HEK293 (cell line): ENCODE measurements around the gene NCKAP5.

ENCODE experiments used
- CTCF ChIA-PET: fragments of 350-600 bp; formaldehyde crosslinking; extraction: SDS; loops from one replicate; lab custom pipeline; 2021; ENCODE audit warnings: antibody characterized with exemption; lab: Yijun Ruan, JAX
- POLR2A ChIA-PET: fragments of 300-600 bp; formaldehyde crosslinking; extraction: SDS; loops from one replicate; lab custom pipeline; 2020; ENCODE audit warnings: antibody characterized with exemption, inconsistent platforms; lab: Yijun Ruan, JAX
- H3K27ac ChIP-seq: fragments of 200-500 bp; sonication (Bioruptor generic); 2 replicates; pipeline ENCODE4 v1.5.1; 2014; ENCODE audit warnings: low read depth, low read length, control low read depth, inconsistent platforms; ENCODE audit errors: extremely low read depth
- H3K36me3 ChIP-seq, 2 experiments: fragments of 200-500 bp in 1 of 2; sonication (Bioruptor generic) in 1 of 2; 1 replicate in 1 of 2; 2 replicates in 1 of 2; pipeline ENCODE4 v1.5.1; 2014 to 2017; ENCODE audit warnings: inconsistent platforms in 2 of 2, low read length in 2 of 2; ENCODE audit not compliant: control insufficient read depth in 2 of 2, insufficient read depth in 1 of 2
- H3K4me1 ChIP-seq: fragments of 200-500 bp; sonication (Bioruptor generic); 2 replicates; pipeline ENCODE4 v1.5.1; 2014; ENCODE audit warnings: mild to moderate bottlenecking, low read length, inconsistent platforms; ENCODE audit not compliant: control insufficient read depth, insufficient read depth
- H3K4me3 ChIP-seq: 2 replicates; pipeline ENCODE4 v1.5.1; 2011; ENCODE audit warnings: low read depth, mild to moderate bottlenecking, control low read depth, low read length, moderate library complexity
- H3K9me3 ChIP-seq: fragments of 200-500 bp; sonication (Bioruptor generic); 2 replicates; pipeline ENCODE4 v1.5.1; 2014; ENCODE audit warnings: low read depth, low read length, inconsistent platforms; ENCODE audit not compliant: control insufficient read depth, insufficient read depth
- EGR2 ChIP-seq: fragments of 450-650 bp; formaldehyde crosslinking; IDR thresholded peaks from 2 replicates; pipeline ENCODE4 v1.5.1; 2016; ENCODE audit warnings: low read depth, missing biosample characterization, missing genetic modification characterization
- HOXC10 ChIP-seq: sonication (generic); formaldehyde crosslinking; IDR thresholded peaks from 2 replicates; pipeline ENCODE4 v1.8.1; 2023; ENCODE audit warnings: mild to moderate bottlenecking, missing genetic modification reagents
- HOXD13 ChIP-seq: sonication (generic); formaldehyde crosslinking; IDR thresholded peaks from 2 replicates; pipeline ENCODE4 v1.8.0; 2022; ENCODE audit warnings: missing genetic modification reagents, borderline replicate concordance
- IKZF3 ChIP-seq: fragments of 450-650 bp; IDR thresholded peaks from 2 replicates; pipeline ENCODE4 v1.5.0; 2018; ENCODE audit warnings: missing biosample characterization, mild to moderate bottlenecking, missing genetic modification characterization, moderate library complexity
- OVOL3 ChIP-seq: fragments of 450-650 bp; formaldehyde crosslinking; IDR thresholded peaks from 2 replicates; pipeline ENCODE4 v1.5.1; 2016; ENCODE audit warnings: missing biosample characterization, missing genetic modification characterization
- TCF7L2 ChIP-seq: IDR thresholded peaks from 2 replicates; pipeline ENCODE4 v1.6.1; 2011; ENCODE audit warnings: low read depth, mild to moderate bottlenecking, inconsistent platforms, low read length, moderate library complexity, borderline replicate concordance
- WT1 ChIP-seq: fragments of 450-650 bp; formaldehyde crosslinking; IDR thresholded peaks from 2 replicates; pipeline ENCODE4 v1.5.1; 2016; ENCODE audit warnings: missing biosample characterization, missing genetic modification characterization
- YY1 ChIP-seq: fragments of 450-650 bp; formaldehyde crosslinking; IDR thresholded peaks from 2 replicates; pipeline ENCODE4 v1.5.1; 2018; ENCODE audit warnings: missing biosample characterization, missing genetic modification characterization
- ZBTB21 ChIP-seq: fragments of 450-650 bp; formaldehyde crosslinking; IDR thresholded peaks from 2 replicates; pipeline ENCODE4 v1.5.1; 2017; ENCODE audit warnings: missing biosample characterization, missing genetic modification characterization
- ZFP37 ChIP-seq: fragments of 450-650 bp; formaldehyde crosslinking; IDR thresholded peaks from 2 replicates; pipeline ENCODE4 v1.5.1; 2016; ENCODE audit warnings: missing biosample characterization, missing genetic modification characterization
- ZNF155 ChIP-seq: fragments of 450-650 bp; formaldehyde crosslinking; IDR thresholded peaks from 2 replicates; pipeline ENCODE4 v1.5.1; 2016; ENCODE audit warnings: missing biosample characterization, missing genetic modification characterization
- ZNF223 ChIP-seq: fragments of 450-650 bp; formaldehyde crosslinking; IDR thresholded peaks from 2 replicates; pipeline ENCODE4 v1.5.1; 2016; ENCODE audit warnings: missing biosample characterization, missing genetic modification characterization
- ZNF23 ChIP-seq: fragments of 450-650 bp; formaldehyde crosslinking; IDR thresholded peaks from 2 replicates; pipeline ENCODE4 v1.5.1; 2016; ENCODE audit warnings: missing biosample characterization, missing genetic modification characterization, borderline replicate concordance
- ZNF280D ChIP-seq: fragments of 450-650 bp; formaldehyde crosslinking; IDR thresholded peaks from 2 replicates; pipeline ENCODE4 v1.5.1; 2016; ENCODE audit warnings: missing biosample characterization, missing genetic modification characterization
- ZNF292 ChIP-seq: fragments of 450-650 bp; formaldehyde crosslinking; IDR thresholded peaks from 2 replicates; pipeline ENCODE4 v1.5.1; 2016; ENCODE audit warnings: low read depth, missing biosample characterization, missing genetic modification characterization, borderline replicate concordance
- ZNF350 ChIP-seq: fragments of 450-650 bp; formaldehyde crosslinking; IDR thresholded peaks from 2 replicates; pipeline ENCODE4 v1.5.0; 2017; ENCODE audit warnings: missing biosample characterization, mild to moderate bottlenecking, missing genetic modification characterization
- ZNF366 ChIP-seq: fragments of 450-650 bp; formaldehyde crosslinking; conservative IDR thresholded peaks from 2 replicates; pipeline ENCODE4 v1.5.1; 2016; ENCODE audit warnings: missing biosample characterization, missing genetic modification characterization
- ZNF501 ChIP-seq: fragments of 450-650 bp; formaldehyde crosslinking; IDR thresholded peaks from 2 replicates; pipeline ENCODE4 v1.5.1; 2016; ENCODE audit warnings: missing biosample characterization, missing genetic modification characterization
- ZNF548 ChIP-seq: fragments of 450-650 bp; formaldehyde crosslinking; IDR thresholded peaks from 2 replicates; pipeline ENCODE4 v1.5.1; 2016; ENCODE audit warnings: missing biosample characterization, missing genetic modification characterization
- ZNF580 ChIP-seq: fragments of 450-650 bp; formaldehyde crosslinking; IDR thresholded peaks from 2 replicates; pipeline ENCODE4 v1.5.1; 2016; ENCODE audit warnings: missing biosample characterization, missing genetic modification characterization
- ZNF600 ChIP-seq: fragments of 450-650 bp; formaldehyde crosslinking; IDR thresholded peaks from 2 replicates; pipeline ENCODE4 v1.5.1; 2016; ENCODE audit warnings: missing biosample characterization, missing genetic modification characterization
- ZNF623 ChIP-seq: fragments of 450-650 bp; formaldehyde crosslinking; IDR thresholded peaks from 2 replicates; pipeline ENCODE4 v1.5.1; 2016; ENCODE audit warnings: missing biosample characterization, missing genetic modification characterization
- ZNF629 ChIP-seq: fragments of 450-650 bp; formaldehyde crosslinking; IDR thresholded peaks from 2 replicates; pipeline ENCODE4 v1.5.1; 2017; ENCODE audit warnings: missing biosample characterization, missing genetic modification characterization
- ZNF654 ChIP-seq: fragments of 450-650 bp; formaldehyde crosslinking; IDR thresholded peaks from 2 replicates; pipeline ENCODE4 v1.5.1; 2016; ENCODE audit warnings: low read depth, missing biosample characterization, missing genetic modification characterization
- ZNF658 ChIP-seq: fragments of 450-650 bp; formaldehyde crosslinking; IDR thresholded peaks from 2 replicates; pipeline ENCODE4; 2016; ENCODE audit warnings: missing biosample characterization, missing genetic modification characterization
- ZNF670 ChIP-seq: fragments of 450-650 bp; formaldehyde crosslinking; IDR thresholded peaks from 2 replicates; pipeline ENCODE4 v1.5.1; 2016; ENCODE audit warnings: missing biosample characterization, missing genetic modification characterization, low read depth
- ZNF776 ChIP-seq: fragments of 450-650 bp; formaldehyde crosslinking; IDR thresholded peaks from 2 replicates; pipeline ENCODE4 v1.5.0; 2017; ENCODE audit warnings: missing biosample characterization, missing genetic modification characterization, borderline replicate concordance
- ZNF792 ChIP-seq: fragments of 450-650 bp; formaldehyde crosslinking; IDR thresholded peaks from 2 replicates; pipeline ENCODE4 v1.5.1; 2016; ENCODE audit warnings: missing biosample characterization, missing genetic modification characterization
- ZSCAN18 ChIP-seq: fragments of 450-650 bp; formaldehyde crosslinking; IDR thresholded peaks from 2 replicates; pipeline ENCODE4 v1.5.1; 2016; ENCODE audit warnings: missing biosample characterization, missing genetic modification characterization
- TF ChIP-seq, protein P1 (sequence below): fragments of 450-650 bp; formaldehyde crosslinking; IDR thresholded peaks from 2 replicates; pipeline ENCODE4 v1.5.1; 2016; ENCODE audit warnings: missing biosample characterization, missing genetic modification characterization

Gene NCKAP5

DNA sequence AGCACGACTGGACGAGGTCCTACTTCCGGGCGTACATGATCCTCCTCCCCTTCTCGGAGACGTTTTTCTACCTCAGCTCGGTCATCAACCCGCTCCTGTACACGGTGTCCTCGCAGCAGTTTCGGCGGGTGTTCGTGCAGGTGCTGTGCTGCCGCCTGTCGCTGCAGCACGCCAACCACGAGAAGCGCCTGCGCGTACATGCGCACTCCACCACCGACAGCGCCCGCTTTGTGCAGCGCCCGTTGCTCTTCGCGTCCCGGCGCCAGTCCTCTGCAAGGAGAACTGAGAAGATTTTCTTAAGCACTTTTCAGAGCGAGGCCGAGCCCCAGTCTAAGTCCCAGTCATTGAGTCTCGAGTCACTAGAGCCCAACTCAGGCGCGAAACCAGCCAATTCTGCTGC is 923.1 kb downstream of the NCKAP5 start (continued):
- TF ChIP-seq ZNF654 (tag by site-specific recombination) (no peak), ZNF623 (no peak), ZNF350 (no peak), ZFP37 (tag by site-specific recombination) (no peak), ZNF292 (no peak), HOXC10 (CRISPR knock-in tag) (no peak), WT1 (no peak)

DNA sequence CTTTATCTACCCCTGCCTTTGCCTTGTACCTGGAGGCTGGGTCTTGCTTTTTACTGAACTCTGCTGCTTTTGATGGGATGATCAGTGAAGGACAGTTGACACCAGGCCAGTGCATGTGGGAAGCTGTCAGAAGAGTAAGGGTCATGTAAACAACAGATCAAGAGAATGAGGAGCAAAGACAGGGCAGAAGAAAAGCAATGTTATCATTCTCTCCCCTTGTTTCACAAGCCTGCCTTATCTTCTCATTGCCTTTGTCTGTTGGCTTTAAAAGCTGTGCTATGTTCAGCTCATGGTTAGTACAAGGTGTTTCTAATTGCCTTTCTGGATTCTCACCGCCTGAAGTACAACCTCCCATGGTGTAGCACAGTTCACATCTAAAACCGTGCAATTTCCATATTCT is 925.8 kb downstream of the NCKAP5 start:
- no peak overlapping the region for H3K27ac ChIP-seq
- CTCF ChIA-PET: interaction anchor here (0.7 kb wide), 1 partner anchor 918 kb away, joined by 3 read pairs; no protein-coding TSS in a partner anchor
- H3K4me1 ChIP-seq: no peaks in the 10 kb centered on the region
- H3K36me3 ChIP-seq: peaks cover 0 to 30% of the 10 kb centered on the region in 2 experiments; a peak in 1 of 3 replicates
- H3K9me3 ChIP-seq: no peaks in the 10 kb centered on the region
- POLR2A ChIA-PET: no interaction called here
- TF ChIP-seq ZNF548 (no peak), EGR2 (tag by site-specific recombination) (no peak), ZNF629 (tag by site-specific recombination) (no peak), ZNF280D (no peak), HOXD13 (CRISPR knock-in tag) (no peak), ZNF223 (tag by site-specific recombination) (no peak), IKZF3 (tag by site-specific recombination) (no peak), ZNF600 (no peak), YY1 (tag by site-specific recombination) (no peak), ZNF623 (no peak), ZNF658 (tag by site-specific recombination) (no peak), ZNF792 (tag by site-specific recombination) (no peak), ZNF366 (tag by site-specific recombination) (no peak), ZNF155 (no peak), ZNF654 (tag by site-specific recombination) (no peak), ZNF776 (tag by site-specific recombination) (no peak), ZNF580 (no peak), ZSCAN18 (tag by site-specific recombination) (no peak)
- TF ChIP-seq, all 188 proteins: peak for 0
- H3K4me3 ChIP-seq: no peak overlapping the region

DNA sequence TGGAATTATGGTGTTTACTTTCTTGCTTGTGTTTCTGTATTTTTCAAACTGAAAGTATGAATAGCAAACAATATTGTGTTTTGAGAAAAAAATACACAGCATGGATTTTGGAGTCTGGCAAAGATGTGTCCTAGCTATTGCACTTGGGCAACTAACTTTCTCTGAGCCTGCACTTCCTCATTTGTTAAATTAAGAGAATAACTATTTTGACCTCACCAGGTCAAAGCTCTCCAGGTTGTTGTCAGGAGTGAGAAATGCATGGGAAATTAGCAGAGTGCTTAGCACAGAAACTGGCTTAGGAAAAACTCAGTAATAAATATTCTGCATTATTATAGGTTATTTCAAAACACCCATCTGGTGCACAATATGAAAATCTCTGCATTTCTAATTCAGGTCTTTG is 926.4 kb downstream of the NCKAP5 start:
- TF ChIP-seq ZNF548 (no peak), TCF7L2 (no peak), ZNF155 (no peak), OVOL3 (no peak), ZNF23 (tag by site-specific recombination) (no peak), ZNF501 (tag by site-specific recombination) (no peak), ZNF670 (no peak), ZNF292 (no peak), ZBTB21 (tag by site-specific recombination) (no peak)
- TF ChIP-seq, protein P1, sequence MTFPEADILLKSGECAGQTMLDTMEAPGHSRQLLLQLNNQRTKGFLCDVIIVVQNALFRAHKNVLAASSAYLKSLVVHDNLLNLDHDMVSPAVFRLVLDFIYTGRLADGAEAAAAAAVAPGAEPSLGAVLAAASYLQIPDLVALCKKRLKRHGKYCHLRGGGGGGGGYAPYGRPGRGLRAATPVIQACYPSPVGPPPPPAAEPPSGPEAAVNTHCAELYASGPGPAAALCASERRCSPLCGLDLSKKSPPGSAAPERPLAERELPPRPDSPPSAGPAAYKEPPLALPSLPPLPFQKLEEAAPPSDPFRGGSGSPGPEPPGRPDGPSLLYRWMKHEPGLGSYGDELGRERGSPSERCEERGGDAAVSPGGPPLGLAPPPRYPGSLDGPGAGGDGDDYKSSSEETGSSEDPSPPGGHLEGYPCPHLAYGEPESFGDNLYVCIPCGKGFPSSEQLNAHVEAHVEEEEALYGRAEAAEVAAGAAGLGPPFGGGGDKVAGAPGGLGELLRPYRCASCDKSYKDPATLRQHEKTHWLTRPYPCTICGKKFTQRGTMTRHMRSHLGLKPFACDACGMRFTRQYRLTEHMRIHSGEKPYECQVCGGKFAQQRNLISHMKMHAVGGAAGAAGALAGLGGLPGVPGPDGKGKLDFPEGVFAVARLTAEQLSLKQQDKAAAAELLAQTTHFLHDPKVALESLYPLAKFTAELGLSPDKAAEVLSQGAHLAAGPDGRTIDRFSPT (tag by site-specific recombination): no peak
- no peak overlapping the region for H3K27ac ChIP-seq
- ChIA-PET POLR2A (no interaction called here), CTCF (interaction anchor here (0.5 kb wide), 1 partner anchor 31 kb away, joined by 4 read pairs; no protein-coding TSS in a partner anchor)
- H3K4me1 ChIP-seq: no peaks in the 10 kb centered on the region
- no peaks in the 10 kb centered on the region for H3K9me3 ChIP-seq
- no peak overlapping the region for H3K4me3 ChIP-seq
- peaks cover 0 to 30% of the 10 kb centered on the region in 2 experiments; a peak in 1 of 3 replicates for H3K36me3 ChIP-seq
